ENCODE data around the gene TMEM97. TPM values are rescaled to one million over a fixed set of nuclear protein-coding genes. Genes with fewer than 3 reads are reported as not detected.

Gene TMEM97
- polyA plus RNA-seq, 4 donors: 1.8 to 33.1 (median 16.7) TPM

DNA sequence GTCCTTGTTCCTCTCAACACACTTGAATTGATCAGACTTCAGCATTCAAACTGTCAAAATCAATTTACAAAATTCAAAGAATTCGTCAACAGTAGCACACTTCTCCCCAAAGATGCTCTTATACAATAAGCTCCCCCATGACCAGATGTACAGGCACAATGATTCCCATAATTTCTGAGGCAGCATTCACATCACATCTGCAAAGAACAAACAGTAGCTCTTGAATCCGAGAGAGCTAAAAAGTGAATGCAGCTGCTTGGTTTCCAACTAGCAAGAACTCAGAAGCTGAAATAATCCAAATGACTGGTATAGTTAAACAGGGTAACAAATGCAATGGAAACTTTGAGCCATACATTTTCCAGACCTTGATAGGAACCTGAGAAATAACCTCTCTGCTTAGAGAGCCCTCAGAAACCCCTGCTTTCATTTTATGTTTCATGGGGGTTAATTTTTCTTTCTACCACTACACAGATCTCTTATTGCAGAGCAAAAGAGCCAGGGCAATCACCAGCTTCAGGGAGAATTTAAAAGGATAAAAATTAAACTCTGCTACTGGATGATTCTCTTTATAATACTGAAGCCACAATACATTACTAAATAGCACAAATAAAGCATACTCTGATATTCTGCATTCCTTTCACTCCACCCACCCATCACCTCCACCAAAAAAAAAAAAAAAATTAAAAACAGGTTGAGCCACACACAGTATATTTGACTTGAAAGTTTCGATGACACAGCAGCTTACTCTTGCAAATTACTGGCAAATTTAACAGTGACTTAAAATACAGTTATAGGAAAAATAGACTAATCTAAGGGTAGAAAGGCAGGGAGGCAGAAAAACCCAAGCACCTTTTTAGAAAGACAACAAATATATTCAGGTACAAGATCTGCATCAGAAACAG, 23.1 kb upstream of the TMEM97 start:
- no peak overlapping the region for H3K4me3 ChIP-seq (ENCODE audit: low read depth in 1 of 3, low read length in 3 of 3)
- H3K36me3 ChIP-seq (ENCODE audit: control insufficient read depth in 3 of 3, insufficient read depth in 2 of 3, low read depth in 1 of 3, low read length in 3 of 3): no peaks in the 10 kb centered on the region
- DNase-seq (no peak), FAIRE-seq (no peak)
- no peaks in the 10 kb centered on the region for H3K27me3 ChIP-seq (ENCODE audit: control insufficient read depth in 3 of 3, insufficient read depth in 3 of 3, low read length in 3 of 3)
- H3K9me3 ChIP-seq (ENCODE audit: control insufficient read depth in 2 of 2, insufficient read depth in 1 of 2, low read depth in 1 of 2, low read length in 1 of 2): no peaks in the 10 kb centered on the region
- no peaks in the 10 kb centered on the region for H3K4me1 ChIP-seq (ENCODE audit: control insufficient read depth in 3 of 3, insufficient read depth in 2 of 3, low read depth in 1 of 3, low read length in 2 of 3)
- WGBS, 3 donors: 65 to 77% (median 67%) methylated on average over 3 of the region's 3 CpGs
- no peak overlapping the region for H3K27ac ChIP-seq (ENCODE audit: low read depth in 1 of 3, low read length in 2 of 3)

DNA sequence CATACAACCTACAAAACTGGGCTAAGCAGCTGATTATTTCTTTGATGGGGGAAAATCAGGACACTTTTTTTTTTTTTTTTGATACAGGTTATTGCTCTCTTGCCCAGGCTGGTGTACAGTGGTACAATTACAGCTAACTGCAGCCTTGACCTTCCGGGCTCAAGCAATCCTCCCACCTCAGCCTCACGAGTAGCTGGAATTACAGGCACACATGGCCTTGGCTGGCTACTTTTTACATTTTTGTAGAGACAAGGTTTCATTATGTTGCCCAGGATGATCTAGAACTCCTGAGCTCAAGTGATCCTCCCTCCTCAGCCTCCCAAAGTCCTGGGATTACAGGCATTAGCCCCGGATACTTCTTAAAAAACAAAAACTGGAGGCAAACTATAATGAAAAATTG, 20.6 kb upstream of the TMEM97 start:
- Histone ChIP-seq H3K36me3 (ENCODE audit: control insufficient read depth in 3 of 3, insufficient read depth in 2 of 3, low read depth in 1 of 3, low read length in 3 of 3) (no peaks in the 10 kb centered on the region), H3K27me3 (ENCODE audit: control insufficient read depth in 3 of 3, insufficient read depth in 3 of 3, low read length in 3 of 3) (no peaks in the 10 kb centered on the region), H3K27ac (ENCODE audit: low read depth in 1 of 3, low read length in 2 of 3) (no peak overlapping the region), H3K9me3 (ENCODE audit: control insufficient read depth in 2 of 2, insufficient read depth in 1 of 2, low read depth in 1 of 2, low read length in 1 of 2) (no peaks in the 10 kb centered on the region), H3K4me1 (ENCODE audit: control insufficient read depth in 3 of 3, insufficient read depth in 2 of 3, low read depth in 1 of 3, low read length in 2 of 3) (no peaks in the 10 kb centered on the region), H3K4me3 (ENCODE audit: low read depth in 1 of 3, low read length in 3 of 3) (no peak overlapping the region)
- FAIRE-seq: no peak
- 62 to 80% (median 78%) methylated on average over 3 of the region's 3 CpGs for WGBS, 3 donors
- no peak for DNase-seq

DNA sequence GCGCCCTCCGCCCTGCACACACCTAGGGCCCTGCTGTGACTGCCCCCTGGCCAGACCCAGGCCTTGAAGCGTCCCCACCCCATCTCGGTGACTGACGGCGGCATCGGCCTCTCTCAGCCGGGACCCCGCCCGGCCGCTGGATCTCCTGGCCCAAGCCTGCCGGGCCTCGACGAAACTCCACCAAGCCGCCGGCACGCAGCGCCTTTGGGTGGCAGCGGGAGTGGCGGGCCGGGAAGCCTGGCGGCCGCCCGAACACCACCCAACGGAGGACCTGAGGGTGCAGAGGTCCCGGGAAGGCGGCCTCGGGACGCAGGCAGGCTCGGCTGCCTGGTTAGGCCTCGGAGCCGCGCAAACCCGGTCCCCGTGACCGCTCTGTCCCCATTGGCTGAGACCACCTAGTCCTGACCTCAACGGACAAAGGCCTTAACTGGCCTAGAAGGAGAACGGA, 12.0 kb upstream of the TMEM97 start:
- FAIRE-seq (no peak), DNase-seq (peak in 1 of 2 donors; percentile 52)
- Histone ChIP-seq H3K4me1 (ENCODE audit: control insufficient read depth in 3 of 3, insufficient read depth in 2 of 3, low read depth in 1 of 3, low read length in 2 of 3) (no peaks in the 10 kb centered on the region), H3K27ac (ENCODE audit: low read depth in 1 of 3, low read length in 2 of 3) (no peak overlapping the region), H3K36me3 (ENCODE audit: control insufficient read depth in 3 of 3, insufficient read depth in 2 of 3, low read depth in 1 of 3, low read length in 3 of 3) (no peaks in the 10 kb centered on the region), H3K4me3 (ENCODE audit: low read depth in 1 of 3, low read length in 3 of 3) (no peak overlapping the region), H3K9me3 (ENCODE audit: control insufficient read depth in 2 of 2, insufficient read depth in 1 of 2, low read depth in 1 of 2, low read length in 1 of 2) (no peaks in the 10 kb centered on the region), H3K27me3 (ENCODE audit: control insufficient read depth in 3 of 3, insufficient read depth in 3 of 3, low read length in 3 of 3) (peaks cover 3 to 11% (median 11%) of the 10 kb centered on the region in 3 donors)
- WGBS, 3 donors: 27 to 49% (median 35%) methylated on average over 36 to 38 of the region's 38 CpGs

DNA sequence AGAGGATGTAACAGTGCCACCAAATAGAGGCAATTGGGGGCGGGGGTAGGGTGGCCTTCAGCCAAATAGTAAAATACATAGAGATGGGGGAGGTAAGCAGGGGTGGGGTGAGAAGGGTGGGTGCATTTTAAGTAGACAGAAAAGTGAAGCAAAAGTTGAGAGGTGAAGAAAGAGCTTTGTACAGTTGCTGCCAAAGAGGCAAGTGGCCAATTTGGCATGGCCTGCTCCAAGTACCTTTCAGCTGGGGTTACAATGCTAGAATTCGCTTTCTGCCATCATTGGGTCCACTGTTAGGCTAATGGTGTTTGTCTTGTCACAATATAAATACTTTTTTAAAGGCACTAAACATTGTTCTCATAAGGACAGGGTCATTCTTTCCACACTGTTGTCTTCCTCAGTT, 5.2 kb upstream of the TMEM97 start:
- H3K4me1 ChIP-seq (ENCODE audit: control insufficient read depth in 3 of 3, insufficient read depth in 2 of 3, low read depth in 1 of 3, low read length in 2 of 3): peaks cover 0 to 6% (median 3%) of the 10 kb centered on the region in 3 donors
- H3K27ac ChIP-seq (ENCODE audit: low read depth in 1 of 3, low read length in 2 of 3): no peak overlapping the region
- DNase-seq (no peak), FAIRE-seq (no peak)
- H3K4me3 ChIP-seq (ENCODE audit: low read depth in 1 of 3, low read length in 3 of 3): no peak overlapping the region
- no peaks in the 10 kb centered on the region for H3K27me3 ChIP-seq (ENCODE audit: control insufficient read depth in 3 of 3, insufficient read depth in 3 of 3, low read length in 3 of 3)
- 78 to 88% (median 86%) methylated on average over 2 of the region's 2 CpGs for WGBS, 3 donors
- H3K9me3 ChIP-seq (ENCODE audit: control insufficient read depth in 2 of 2, insufficient read depth in 1 of 2, low read depth in 1 of 2, low read length in 1 of 2): no peaks in the 10 kb centered on the region
- H3K36me3 ChIP-seq (ENCODE audit: control insufficient read depth in 3 of 3, insufficient read depth in 2 of 3, low read depth in 1 of 3, low read length in 3 of 3): no peaks in the 10 kb centered on the region

DNA sequence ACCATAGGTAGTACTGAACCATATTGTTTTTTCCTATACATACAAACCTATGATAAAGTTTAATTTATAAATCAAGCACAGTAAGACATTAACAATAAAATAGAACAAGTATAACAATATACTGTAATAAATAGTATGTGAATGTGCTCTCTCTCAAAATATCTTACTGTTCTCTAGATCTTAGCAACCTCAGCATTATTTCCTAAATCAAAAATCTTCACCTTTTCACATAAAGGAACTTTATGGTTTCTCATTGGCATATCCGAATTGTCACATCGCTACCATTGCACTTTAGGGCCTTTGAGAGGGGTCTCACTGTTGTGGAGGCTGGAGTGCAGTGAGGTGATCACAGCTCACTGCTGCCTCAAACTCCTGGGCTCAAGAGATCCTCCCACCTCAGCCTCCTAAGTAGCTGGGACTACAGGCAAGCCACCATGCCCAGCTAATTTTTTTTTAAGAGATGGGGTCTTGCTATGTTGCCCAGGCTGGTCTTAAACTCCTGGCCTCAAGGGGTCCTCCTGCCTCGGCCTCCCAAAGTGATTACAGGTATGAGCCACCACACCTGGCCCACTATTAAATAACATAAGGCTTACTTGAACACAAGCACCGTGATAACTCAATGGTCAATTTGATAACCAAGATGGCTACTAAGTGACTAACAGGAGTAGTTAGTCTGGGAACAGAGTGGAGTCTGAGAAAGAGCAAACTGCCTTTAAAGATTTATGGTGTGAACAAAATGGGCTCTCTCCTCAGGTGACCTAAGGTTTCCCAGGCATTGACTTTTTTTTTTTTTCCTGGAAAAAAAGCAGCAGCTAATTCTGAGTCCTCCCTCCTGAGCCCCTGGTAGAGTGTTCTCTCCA, 2.9 kb upstream of the TMEM97 start:
- H3K27me3 ChIP-seq (ENCODE audit: control insufficient read depth in 3 of 3, insufficient read depth in 3 of 3, low read length in 3 of 3): no peaks in the 10 kb centered on the region
- 94 to 95% (median 94%) methylated on average over 4 of the region's 4 CpGs for WGBS, 3 donors
- FAIRE-seq (no peak), DNase-seq (no peak)
- no peaks in the 10 kb centered on the region for H3K9me3 ChIP-seq (ENCODE audit: control insufficient read depth in 2 of 2, insufficient read depth in 1 of 2, low read depth in 1 of 2, low read length in 1 of 2)
- H3K4me3 ChIP-seq (ENCODE audit: low read depth in 1 of 3, low read length in 3 of 3): no peak overlapping the region
- H3K4me1 ChIP-seq (ENCODE audit: control insufficient read depth in 3 of 3, insufficient read depth in 2 of 3, low read depth in 1 of 3, low read length in 2 of 3): peaks cover 0 to 13% (median 3%) of the 10 kb centered on the region in 3 donors
- no peaks in the 10 kb centered on the region for H3K36me3 ChIP-seq (ENCODE audit: control insufficient read depth in 3 of 3, insufficient read depth in 2 of 3, low read depth in 1 of 3, low read length in 3 of 3)
- H3K27ac ChIP-seq (ENCODE audit: low read depth in 1 of 3, low read length in 2 of 3): no peak overlapping the region

DNA sequence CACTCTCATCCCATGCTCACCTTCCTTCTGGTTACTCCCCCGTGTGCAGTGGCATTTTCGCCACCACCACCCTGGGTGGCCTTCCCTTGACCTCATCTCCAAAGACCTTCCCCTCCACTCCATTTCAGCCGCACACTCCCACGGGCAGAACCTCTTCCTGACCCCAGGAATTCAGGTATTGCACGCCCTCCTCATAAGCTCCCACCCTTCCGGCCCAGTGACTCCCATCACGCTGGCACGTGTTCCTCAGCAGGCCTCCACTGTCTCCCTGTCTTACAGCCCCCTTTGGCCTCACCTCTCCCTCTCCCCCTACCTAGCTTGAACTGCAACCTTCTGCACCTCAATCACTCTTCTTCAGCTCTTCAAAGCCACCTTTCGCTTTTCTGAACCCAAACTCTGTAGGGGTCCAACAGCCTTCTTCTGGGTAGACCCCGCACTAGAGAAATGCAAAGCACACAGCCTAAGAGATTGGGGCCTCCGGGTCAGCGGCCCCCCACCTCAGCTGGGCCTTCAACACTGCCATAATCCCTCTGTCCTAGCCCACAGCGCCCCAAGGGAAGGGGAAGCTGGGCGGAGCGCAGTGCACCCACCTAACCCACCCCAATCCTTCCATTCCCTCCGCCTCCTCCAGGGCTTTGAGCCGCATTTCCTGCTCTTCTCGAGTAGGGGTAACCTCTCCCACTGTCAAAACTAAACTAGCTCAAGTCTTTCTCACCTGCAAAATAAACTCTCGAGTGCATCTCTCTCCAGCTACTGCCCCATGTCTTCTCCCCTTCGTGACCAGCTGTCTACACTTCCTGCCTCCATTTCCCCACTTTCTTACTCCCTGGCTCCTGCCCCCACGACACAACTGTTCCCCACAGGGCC, 1.7 kb upstream of the TMEM97 start:
- FAIRE-seq: no peak

DNA sequence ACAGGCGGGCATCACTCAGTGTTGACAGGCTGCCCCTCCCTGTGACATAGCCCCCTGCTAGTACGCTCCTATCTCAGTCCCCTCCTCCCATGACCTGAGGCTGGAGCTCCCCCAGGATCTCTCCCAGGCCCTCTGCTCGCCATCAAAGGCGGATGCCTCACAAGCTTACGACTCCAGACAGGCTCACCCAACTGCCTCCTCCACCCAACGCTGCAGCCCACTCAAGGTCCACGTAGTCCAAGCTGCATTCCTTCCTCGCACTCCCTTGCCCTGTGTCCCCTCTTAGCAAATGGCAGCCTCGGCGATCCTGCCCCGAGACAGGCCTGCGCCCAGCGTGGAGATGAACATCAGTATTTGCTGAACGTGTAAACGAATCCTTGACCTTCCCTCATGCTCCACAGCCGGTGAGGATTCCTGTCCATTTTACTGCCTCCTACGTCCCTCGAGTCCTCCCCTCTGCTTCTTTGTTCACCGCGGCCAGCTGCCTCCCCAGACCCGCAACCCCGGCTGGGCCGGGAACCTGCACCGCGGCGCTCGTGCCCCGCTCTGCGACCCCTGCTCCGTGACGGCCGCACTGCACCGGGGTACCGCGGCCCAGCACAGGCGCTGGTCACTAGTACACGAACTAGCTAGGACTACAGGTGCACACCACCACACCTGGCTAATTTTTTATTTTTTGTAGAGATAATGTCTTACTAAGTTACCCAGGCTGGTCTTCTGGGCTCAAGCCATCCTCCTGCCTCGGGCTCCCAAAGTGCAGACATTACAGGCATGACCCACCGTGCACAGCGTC, 838 bp upstream of the TMEM97 start:
- H3K27me3 ChIP-seq (ENCODE audit: control insufficient read depth in 3 of 3, insufficient read depth in 3 of 3, low read length in 3 of 3): no peaks in the 10 kb centered on the region
- peak overlapping the region; percentile 9 to 64 (median 61) for H3K4me3 ChIP-seq (ENCODE audit: low read depth in 1 of 3, low read length in 3 of 3)
- DNase-seq (peak in 1 of 2 donors; percentile 42), FAIRE-seq (no peak)
- H3K4me1 ChIP-seq (ENCODE audit: control insufficient read depth in 3 of 3, insufficient read depth in 2 of 3, low read depth in 1 of 3, low read length in 2 of 3): peaks cover 0 to 16% (median 3%) of the 10 kb centered on the region in 3 donors
- peaks cover 0 to 2% (median 0%) of the 10 kb centered on the region in 3 donors for H3K36me3 ChIP-seq (ENCODE audit: control insufficient read depth in 3 of 3, insufficient read depth in 2 of 3, low read depth in 1 of 3, low read length in 3 of 3)
- WGBS, 3 donors: 15 to 16% (median 16%) methylated on average over 40 of the region's 40 CpGs
- no peaks in the 10 kb centered on the region for H3K9me3 ChIP-seq (ENCODE audit: control insufficient read depth in 2 of 2, insufficient read depth in 1 of 2, low read depth in 1 of 2, low read length in 1 of 2)
- H3K27ac ChIP-seq (ENCODE audit: low read depth in 1 of 3, low read length in 2 of 3): peak overlapping the region in 1 of 3 donors; percentile 19

More for the DNA sequence above, 1.7 kb upstream of the TMEM97 start:
- Histone ChIP-seq H3K27me3 (ENCODE audit: control insufficient read depth in 3 of 3, insufficient read depth in 3 of 3, low read length in 3 of 3) (no peaks in the 10 kb centered on the region), H3K4me1 (ENCODE audit: control insufficient read depth in 3 of 3, insufficient read depth in 2 of 3, low read depth in 1 of 3, low read length in 2 of 3) (peaks cover 0 to 16% (median 3%) of the 10 kb centered on the region in 3 donors), H3K27ac (ENCODE audit: low read depth in 1 of 3, low read length in 2 of 3) (no peak overlapping the region), H3K9me3 (ENCODE audit: control insufficient read depth in 2 of 2, insufficient read depth in 1 of 2, low read depth in 1 of 2, low read length in 1 of 2) (no peaks in the 10 kb centered on the region), H3K4me3 (ENCODE audit: low read depth in 1 of 3, low read length in 3 of 3) (no peak overlapping the region), H3K36me3 (ENCODE audit: control insufficient read depth in 3 of 3, insufficient read depth in 2 of 3, low read depth in 1 of 3, low read length in 3 of 3) (peaks cover 0 to 2% (median 0%) of the 10 kb centered on the region in 3 donors)
- DNase-seq: no peak
- WGBS, 3 donors: 83 to 95% (median 89%) methylated on average over 20 to 21 of the region's 21 CpGs
